Measurements from ENCODE around the gene KCNJ16.

The KCNJ16 gene

GRCh38 chr17:70144260-70144846 is 69.3 kb downstream of the KCNJ16 start:
- TF ChIP-seq, protein P1, sequence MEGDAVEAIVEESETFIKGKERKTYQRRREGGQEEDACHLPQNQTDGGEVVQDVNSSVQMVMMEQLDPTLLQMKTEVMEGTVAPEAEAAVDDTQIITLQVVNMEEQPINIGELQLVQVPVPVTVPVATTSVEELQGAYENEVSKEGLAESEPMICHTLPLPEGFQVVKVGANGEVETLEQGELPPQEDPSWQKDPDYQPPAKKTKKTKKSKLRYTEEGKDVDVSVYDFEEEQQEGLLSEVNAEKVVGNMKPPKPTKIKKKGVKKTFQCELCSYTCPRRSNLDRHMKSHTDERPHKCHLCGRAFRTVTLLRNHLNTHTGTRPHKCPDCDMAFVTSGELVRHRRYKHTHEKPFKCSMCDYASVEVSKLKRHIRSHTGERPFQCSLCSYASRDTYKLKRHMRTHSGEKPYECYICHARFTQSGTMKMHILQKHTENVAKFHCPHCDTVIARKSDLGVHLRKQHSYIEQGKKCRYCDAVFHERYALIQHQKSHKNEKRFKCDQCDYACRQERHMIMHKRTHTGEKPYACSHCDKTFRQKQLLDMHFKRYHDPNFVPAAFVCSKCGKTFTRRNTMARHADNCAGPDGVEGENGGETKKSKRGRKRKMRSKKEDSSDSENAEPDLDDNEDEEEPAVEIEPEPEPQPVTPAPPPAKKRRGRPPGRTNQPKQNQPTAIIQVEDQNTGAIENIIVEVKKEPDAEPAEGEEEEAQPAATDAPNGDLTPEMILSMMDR (conservative IDR thresholded peaks at IDR 0.05; ENCODE audit: low read depth, low read length): peak; percentile 60
- H3K4me3 ChIP-seq (ENCODE audit: low read length): no peak overlapping the region
- no peak for DNase-seq (ENCODE audit: low read depth)

DNA sequence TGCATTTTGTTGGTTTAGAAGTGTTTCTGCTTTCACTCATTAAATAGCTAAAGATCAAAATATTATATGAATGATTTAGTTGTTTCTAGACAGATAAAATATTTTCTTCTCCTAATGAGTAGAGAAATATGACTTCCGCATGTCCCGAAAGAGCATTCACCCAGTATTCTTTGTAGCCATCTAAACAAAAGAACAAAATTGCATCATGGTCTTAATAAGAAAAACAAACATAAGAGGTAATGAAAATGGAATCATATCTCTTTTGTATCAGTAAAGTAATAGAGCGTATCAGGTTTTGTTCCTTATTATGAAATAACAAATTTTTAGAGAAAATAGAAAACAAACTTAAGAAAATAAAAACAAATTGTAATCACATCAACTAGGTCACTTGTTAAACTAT is 78.2 kb downstream of the KCNJ16 start:
- DNase-seq (ENCODE audit: low read depth): no peak
- TF ChIP-seq, protein P1 (conservative IDR thresholded peaks at IDR 0.05; ENCODE audit: low read depth, low read length): no peak
- no peak overlapping the region for H3K4me3 ChIP-seq (ENCODE audit: low read length)

DNA sequence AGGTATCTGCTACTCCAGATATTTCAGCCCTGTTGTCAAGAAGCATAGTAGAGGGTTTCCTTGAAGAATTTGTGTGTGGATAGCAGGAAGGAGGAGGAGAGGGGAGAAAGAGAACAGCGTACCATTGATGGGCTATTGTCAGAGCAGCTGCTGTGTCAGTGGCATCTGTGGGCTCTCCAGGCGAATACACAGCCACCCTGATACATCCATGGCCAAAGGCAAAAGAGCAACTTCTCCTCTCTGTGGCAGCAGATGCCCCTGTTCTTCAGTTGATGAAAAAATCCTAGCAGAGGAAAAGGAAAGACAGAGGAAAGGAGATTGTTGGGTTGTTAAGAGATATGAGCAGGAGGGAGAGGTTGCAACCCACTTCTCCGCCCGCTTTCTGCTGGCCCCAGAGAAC is 82.1 kb downstream of the KCNJ16 start:
- TF ChIP-seq, protein P1 (conservative IDR thresholded peaks at IDR 0.05; ENCODE audit: low read depth, low read length): no peak
- DNase-seq (ENCODE audit: low read depth): no peak
- H3K4me3 ChIP-seq (ENCODE audit: low read length): no peak overlapping the region

GRCh38 chr17:70158180-70158579 is 83.2 kb downstream of the KCNJ16 start:
- no peak for DNase-seq (ENCODE audit: low read depth)
- no peak overlapping the region for H3K4me3 ChIP-seq (ENCODE audit: low read length)
- TF ChIP-seq, protein P1 (conservative IDR thresholded peaks at IDR 0.05; ENCODE audit: low read depth, low read length): no peak

DNA sequence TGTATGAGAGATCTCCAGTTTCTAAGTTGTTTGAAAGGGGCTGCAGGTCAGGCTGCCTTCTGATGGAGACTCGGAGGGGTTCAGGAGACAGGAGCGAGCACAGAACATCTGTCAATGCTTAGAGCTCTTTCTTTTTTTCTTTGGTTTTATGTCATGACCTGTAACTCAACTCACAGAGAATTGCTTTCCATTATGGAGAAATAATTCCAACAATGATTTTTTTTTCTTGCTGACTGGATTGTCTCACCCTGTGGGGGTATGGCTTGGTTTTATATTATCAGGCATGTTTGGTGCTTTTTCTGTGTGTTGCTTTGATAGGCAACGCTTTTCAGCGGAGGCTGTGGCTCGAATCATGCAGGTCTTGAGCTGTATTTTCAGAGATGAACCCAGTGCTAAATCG is 83.6 kb downstream of the KCNJ16 start:
- no peak overlapping the region for H3K4me3 ChIP-seq (ENCODE audit: low read length)
- no peak for DNase-seq (ENCODE audit: low read depth)
- TF ChIP-seq, protein P1 (conservative IDR thresholded peaks at IDR 0.05; ENCODE audit: low read depth, low read length): no peak

DNA sequence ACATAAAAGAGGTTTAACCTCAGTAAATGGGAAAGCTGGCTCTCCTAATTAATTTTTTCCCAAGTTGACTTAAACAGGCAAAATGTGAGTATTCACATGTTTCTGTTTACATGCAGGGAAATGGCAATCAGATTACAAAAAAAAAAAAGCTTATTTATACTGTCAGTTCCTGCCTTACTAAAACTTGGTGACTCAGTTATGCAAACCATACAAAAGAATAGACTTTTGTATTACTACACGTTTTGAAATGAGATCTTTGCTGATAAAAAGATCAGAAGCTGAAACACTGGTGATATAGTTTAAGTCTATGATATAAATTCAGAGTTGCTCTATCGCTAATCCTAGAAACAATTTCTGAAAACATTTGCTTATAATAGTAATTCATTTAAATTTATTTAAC is 85.0 kb downstream of the KCNJ16 start:
- no peak overlapping the region for H3K4me3 ChIP-seq (ENCODE audit: low read length)
- no peak for DNase-seq (ENCODE audit: low read depth)
- TF ChIP-seq, protein P1 (conservative IDR thresholded peaks at IDR 0.05; ENCODE audit: low read depth, low read length): no peak

- TF ChIP-seq, protein P1 (conservative IDR thresholded peaks at IDR 0.05; ENCODE audit: low read depth, low read length): no peak
- no peak overlapping the region for H3K4me3 ChIP-seq (ENCODE audit: low read length)
- DNase-seq (ENCODE audit: low read depth): no peak
These were observed 86.5 kb downstream of the KCNJ16 start for GRCh38 chr17:70161519-70161918.
